Parathyroid adenoma (tissue), 2 donors: ENCODE results near the gene GPC5.

ENCODE experiments used
- H2AFZ ChIP-seq: fragments of 300-600 bp; sonication (generic); one replicate; pipeline ENCODE4 v1.7.0; 2017; ENCODE audit warnings: antibody characterized with exemption, mild to moderate bottlenecking
- H3K27ac ChIP-seq: fragments of 300-600 bp; sonication (generic); one replicate; pipeline ENCODE4 v1.7.0; 2017
- H3K27me3 ChIP-seq: fragments of 300-600 bp; sonication (generic); one replicate; pipeline ENCODE4 v1.7.0; 2017; ENCODE audit warnings: low read length; ENCODE audit not compliant: control insufficient read depth, insufficient read depth
- H3K36me3 ChIP-seq: fragments of 300-600 bp; sonication (generic); one replicate; pipeline ENCODE4 v1.7.0; 2017; ENCODE audit warnings: low read length; ENCODE audit not compliant: control insufficient read depth, insufficient read depth
- H3K4me1 ChIP-seq: fragments of 300-600 bp; sonication (generic); one replicate; pipeline ENCODE4 v1.7.0; 2017; ENCODE audit warnings: control low read depth
- H3K4me2 ChIP-seq: fragments of 300-600 bp; sonication (generic); one replicate; pipeline ENCODE4 v1.7.0; 2017; ENCODE audit warnings: low read length
- H3K4me3 ChIP-seq: fragments of 300-600 bp; sonication (generic); one replicate; pipeline ENCODE4 v1.7.0; 2017; ENCODE audit warnings: low read depth, low read length
- H3K79me2 ChIP-seq: fragments of 300-600 bp; sonication (generic); one replicate; pipeline ENCODE4 v1.7.0; 2017; ENCODE audit warnings: control low read depth
- H3K9ac ChIP-seq: fragments of 300-600 bp; sonication (generic); one replicate; pipeline ENCODE4 v1.7.0; 2017; ENCODE audit warnings: mild to moderate bottlenecking
- H3K9me3 ChIP-seq: fragments of 300-600 bp; sonication (generic); one replicate; pipeline ENCODE4 v1.7.0; 2017; ENCODE audit warnings: low read length; ENCODE audit not compliant: control insufficient read depth
- CTCF ChIP-seq: fragments of 300-600 bp; sonication (generic); IDR thresholded peaks from one replicate; pipeline ENCODE4 v1.7.0; 2017; ENCODE audit warnings: antibody characterized with exemption, mild to moderate bottlenecking
- donor health status: primary hyperparathyroidism.

GPC5 gene

GRCh38 chr13:91960947-91961346 is 562.5 kb downstream of the GPC5 start:
- H3K4me1 ChIP-seq = no peaks in the 10 kb centered on the region
- no peaks in the 10 kb centered on the region for H3K36me3 ChIP-seq
- H3K9me3 ChIP-seq = no peaks in the 10 kb centered on the region
- H3K4me3 ChIP-seq = no peak overlapping the region
- no peak overlapping the region for H3K27ac ChIP-seq
- H3K27me3 ChIP-seq = no peaks in the 10 kb centered on the region
- no peak overlapping the region for H3K9ac ChIP-seq
- H3K79me2 ChIP-seq = no peaks in the 10 kb centered on the region
- no peak for TF ChIP-seq CTCF
- no peak overlapping the region for H3K4me2 ChIP-seq
- no peak overlapping the region for H2AFZ ChIP-seq

DNA sequence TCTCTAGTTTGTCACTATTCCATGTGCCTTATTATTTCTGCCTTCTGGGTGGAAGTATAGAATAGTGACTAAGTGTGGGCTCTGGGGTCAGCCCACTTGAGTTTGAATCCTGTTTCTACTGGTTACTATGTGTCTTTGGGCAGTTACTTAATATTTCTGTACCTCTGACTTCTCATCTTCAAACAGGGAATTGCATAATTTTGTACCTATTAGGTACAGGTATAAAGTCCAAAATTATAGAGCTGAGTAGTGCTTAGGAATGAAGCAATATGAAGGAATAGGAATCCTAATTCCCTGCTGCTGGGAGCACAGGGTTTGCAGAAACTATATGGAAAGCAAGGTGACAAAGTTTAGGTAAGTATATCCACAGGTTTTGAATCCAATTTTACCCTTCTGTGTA is 564.5 kb downstream of the GPC5 start:
- H3K9me3 ChIP-seq = no peaks in the 10 kb centered on the region

DNA sequence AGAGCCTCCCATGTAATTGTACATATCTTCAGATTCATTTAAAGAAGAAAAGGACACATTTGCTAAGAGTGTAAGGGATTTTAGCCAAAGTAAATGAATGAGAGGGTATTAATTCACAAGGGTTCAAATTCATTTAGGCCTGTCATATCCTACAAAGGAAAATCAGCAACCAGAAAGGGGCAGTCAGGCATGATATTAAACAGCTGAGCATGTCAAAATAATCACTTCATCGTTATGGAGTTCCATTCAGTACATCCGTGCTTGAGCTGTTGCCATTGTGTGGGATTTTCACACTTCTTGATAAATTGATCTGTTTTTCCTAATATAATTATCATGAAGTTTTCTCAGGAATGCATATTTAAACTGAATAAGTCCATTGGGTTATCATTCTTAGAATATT is 567.1 kb downstream of the GPC5 start:
- Histone ChIP-seq H3K4me1 (no peaks in the 10 kb centered on the region), H3K27ac (no peak overlapping the region), H3K9ac (no peak overlapping the region), H3K27me3 (no peaks in the 10 kb centered on the region), H2AFZ (no peak overlapping the region), H3K4me2 (no peak overlapping the region), H3K36me3 (no peaks in the 10 kb centered on the region), H3K9me3 (no peaks in the 10 kb centered on the region), H3K4me3 (no peak overlapping the region), H3K79me2 (no peaks in the 10 kb centered on the region)
- no peak for TF ChIP-seq CTCF

More for the DNA sequence above, 564.5 kb downstream of the GPC5 start:
- Histone ChIP-seq H3K4me3 (no peak overlapping the region), H3K36me3 (no peaks in the 10 kb centered on the region), H3K4me2 (no peak overlapping the region), H3K4me1 (no peaks in the 10 kb centered on the region), H2AFZ (no peak overlapping the region), H3K27me3 (no peaks in the 10 kb centered on the region), H3K27ac (no peak overlapping the region), H3K9ac (no peak overlapping the region), H3K79me2 (no peaks in the 10 kb centered on the region)
- no peak for TF ChIP-seq CTCF

GRCh38 chr13:91978571-91978970 is 580.1 kb downstream of the GPC5 start:
- Histone ChIP-seq H3K4me3 (no peak overlapping the region), H3K27me3 (no peaks in the 10 kb centered on the region), H3K4me1 (no peaks in the 10 kb centered on the region), H3K9me3 (no peaks in the 10 kb centered on the region), H3K4me2 (no peak overlapping the region), H2AFZ (no peak overlapping the region), H3K79me2 (no peaks in the 10 kb centered on the region), H3K9ac (no peak overlapping the region), H3K27ac (no peak overlapping the region), H3K36me3 (no peaks in the 10 kb centered on the region)
- no peak for TF ChIP-seq CTCF

- H3K4me2 ChIP-seq = no peak overlapping the region
- H3K27me3 ChIP-seq = no peaks in the 10 kb centered on the region
- no peaks in the 10 kb centered on the region for H3K79me2 ChIP-seq
- no peak for TF ChIP-seq CTCF
- no peaks in the 10 kb centered on the region for H3K36me3 ChIP-seq
- no peak overlapping the region for H3K27ac ChIP-seq
- H3K4me3 ChIP-seq = no peak overlapping the region
- H3K9me3 ChIP-seq = no peaks in the 10 kb centered on the region
- H2AFZ ChIP-seq = no peak overlapping the region
- no peak overlapping the region for H3K9ac ChIP-seq
- H3K4me1 ChIP-seq = no peaks in the 10 kb centered on the region
Measured at GRCh38 chr13:91986761-91987483, 588.5 kb downstream of the GPC5 start.
